Measurements from ENCODE around the gene WDR72.
"Not testable (repeated sequence)": the region's sequence is repeated elsewhere in the genome, so short reads cannot be mapped to it uniquely, and the experiment has no call there.

Gene WDR72

DNA sequence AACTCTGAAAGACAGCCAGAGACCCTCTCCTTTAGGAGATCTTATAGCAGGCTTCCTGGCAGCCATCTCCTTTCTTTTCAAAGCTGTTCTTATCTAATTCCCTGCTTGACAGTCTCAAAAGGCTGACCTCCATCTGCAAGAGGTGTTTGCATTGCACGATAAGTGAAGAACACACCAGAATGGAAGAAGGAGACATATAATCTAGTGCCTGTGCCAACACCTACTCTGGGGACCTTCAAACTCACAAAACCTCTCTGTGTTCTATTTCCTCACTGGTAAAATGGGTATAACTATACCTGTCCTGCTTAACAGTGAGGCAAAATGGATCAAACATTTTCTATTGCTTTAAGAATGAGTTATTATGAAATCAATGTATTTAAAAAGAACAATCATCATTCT is 65.0 kb downstream of the WDR72 start:
- H3K9ac ChIP-seq (ENCODE audit: low read depth, low read length), result no peak overlapping the region
- no peaks in the 10 kb centered on the region for H3K27me3 ChIP-seq (ENCODE audit: control insufficient read depth, insufficient read depth, low read length)
- H3K36me3 ChIP-seq (ENCODE audit: insufficient read depth, low read length), result no peaks in the 10 kb centered on the region
- H3K4me3 ChIP-seq (ENCODE audit: low read length), result no peak overlapping the region
- H3K4me1 ChIP-seq (ENCODE audit: control insufficient read depth, insufficient read depth, low read length), result no peaks in the 10 kb centered on the region
- no peaks in the 10 kb centered on the region for H3K9me3 ChIP-seq (replicated peaks; ENCODE audit: low read length)
- no peak overlapping the region for H3K4me2 ChIP-seq (ENCODE audit: low read length)

GRCh38 chr15:53693729-53694475 is 65.6 kb downstream of the WDR72 start:
- Histone ChIP-seq H3K4me3 (ENCODE audit: low read length) (no peak overlapping the region), H3K36me3 (ENCODE audit: insufficient read depth, low read length) (no peaks in the 10 kb centered on the region), H3K4me1 (ENCODE audit: control insufficient read depth, insufficient read depth, low read length) (no peaks in the 10 kb centered on the region), H3K4me2 (ENCODE audit: low read length) (no peak overlapping the region), H3K27me3 (ENCODE audit: control insufficient read depth, insufficient read depth, low read length) (no peaks in the 10 kb centered on the region), H3K9me3 (replicated peaks; ENCODE audit: low read length) (no peaks in the 10 kb centered on the region), H3K9ac (ENCODE audit: low read depth, low read length) (no peak overlapping the region)

DNA sequence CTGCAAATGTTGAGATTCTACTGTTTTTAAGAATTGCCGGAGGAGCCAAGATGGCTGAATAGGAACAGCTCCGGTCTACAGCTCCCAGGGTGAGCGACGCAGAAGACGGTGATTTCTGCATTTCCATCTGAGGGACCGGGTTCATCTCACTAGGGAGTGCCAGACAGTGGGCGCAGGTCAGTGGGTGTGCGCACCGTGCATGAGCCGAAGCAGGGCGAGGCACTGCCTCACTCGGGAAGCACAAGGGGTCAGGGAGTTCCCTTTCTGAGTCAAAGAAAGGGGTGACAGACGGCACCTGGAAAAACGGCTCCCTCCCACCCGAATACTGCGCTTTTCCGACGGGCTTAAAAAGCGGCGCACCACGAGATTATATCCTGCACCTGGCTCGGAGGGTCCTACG is 75.3 kb downstream of the WDR72 start:
- H3K36me3 ChIP-seq (ENCODE audit: insufficient read depth, low read length); H3K4me3 ChIP-seq (ENCODE audit: low read length); H3K9ac ChIP-seq (ENCODE audit: low read depth, low read length); H3K27me3 ChIP-seq (ENCODE audit: control insufficient read depth, insufficient read depth, low read length); H3K4me1 ChIP-seq (ENCODE audit: control insufficient read depth, insufficient read depth, low read length); H3K9me3 ChIP-seq (replicated peaks; ENCODE audit: low read length); H3K4me2 ChIP-seq (ENCODE audit: low read length): not testable (repeated sequence)

DNA sequence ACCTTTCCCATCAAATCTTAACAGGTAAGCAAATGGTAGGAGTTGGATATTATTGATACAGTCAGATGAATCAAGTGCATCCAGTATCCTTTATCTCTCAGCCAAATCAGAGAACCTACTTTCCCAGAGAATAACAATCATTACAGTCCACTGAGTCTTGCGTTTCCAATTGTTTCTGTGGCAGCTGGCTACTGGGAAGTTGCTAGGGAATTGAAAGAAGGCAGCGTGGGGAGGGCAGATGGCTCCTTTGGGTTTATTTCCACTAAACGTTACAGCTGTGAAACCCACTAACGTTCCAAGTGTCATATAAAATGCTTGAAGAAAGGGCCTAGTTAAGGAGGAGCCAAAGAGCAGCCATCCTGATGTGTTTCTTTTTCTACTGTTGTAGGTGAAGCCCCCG is 78.4 kb downstream of the WDR72 start:
- H3K27me3 ChIP-seq (ENCODE audit: control insufficient read depth, insufficient read depth, low read length), result no peaks in the 10 kb centered on the region
- no peak overlapping the region for H3K9ac ChIP-seq (ENCODE audit: low read depth, low read length)
- H3K9me3 ChIP-seq (replicated peaks; ENCODE audit: low read length), result peaks cover 5% of the 10 kb centered on the region
- H3K4me2 ChIP-seq (ENCODE audit: low read length), result no peak overlapping the region
- H3K4me1 ChIP-seq (ENCODE audit: control insufficient read depth, insufficient read depth, low read length), result no peaks in the 10 kb centered on the region
- no peaks in the 10 kb centered on the region for H3K36me3 ChIP-seq (ENCODE audit: insufficient read depth, low read length)
- H3K4me3 ChIP-seq (ENCODE audit: low read length), result no peak overlapping the region

- Histone ChIP-seq H3K4me3 (ENCODE audit: low read length) (no peak overlapping the region), H3K27me3 (ENCODE audit: control insufficient read depth, insufficient read depth, low read length) (no peaks in the 10 kb centered on the region), H3K9ac (ENCODE audit: low read depth, low read length) (no peak overlapping the region), H3K4me1 (ENCODE audit: control insufficient read depth, insufficient read depth, low read length) (no peaks in the 10 kb centered on the region), H3K36me3 (ENCODE audit: insufficient read depth, low read length) (no peaks in the 10 kb centered on the region), H3K9me3 (replicated peaks; ENCODE audit: low read length) (peaks cover 5% of the 10 kb centered on the region), H3K4me2 (ENCODE audit: low read length) (no peak overlapping the region)
Observed at GRCh38 chr15:53675832-53676231, 83.6 kb downstream of the WDR72 start.

DNA sequence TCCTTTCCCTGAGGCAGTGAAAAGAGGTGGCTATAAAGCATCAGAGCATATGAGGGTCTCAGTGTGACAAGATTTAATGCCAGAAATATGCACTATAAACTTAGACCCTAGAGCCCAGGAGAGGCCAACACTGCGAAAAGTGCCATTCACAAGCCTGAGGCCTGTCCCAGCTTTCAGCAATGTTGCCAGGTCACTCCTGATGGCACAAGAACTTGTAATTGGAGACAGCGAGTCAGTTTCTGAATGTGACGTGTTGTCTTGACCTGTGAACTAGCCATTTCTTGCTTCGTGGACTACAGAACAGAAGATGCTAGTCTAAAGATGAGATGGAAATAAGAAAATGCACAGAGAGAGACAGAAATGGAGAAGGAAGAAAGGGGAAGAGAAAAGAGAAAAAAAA is 87.9 kb downstream of the WDR72 start:
- H3K9me3 ChIP-seq (replicated peaks; ENCODE audit: low read length), result no peaks in the 10 kb centered on the region
- H3K27me3 ChIP-seq (ENCODE audit: control insufficient read depth, insufficient read depth, low read length), result no peaks in the 10 kb centered on the region
- H3K4me3 ChIP-seq (ENCODE audit: low read length), result no peak overlapping the region
- H3K36me3 ChIP-seq (ENCODE audit: insufficient read depth, low read length), result no peaks in the 10 kb centered on the region
- no peak overlapping the region for H3K9ac ChIP-seq (ENCODE audit: low read depth, low read length)
- no peak overlapping the region for H3K4me2 ChIP-seq (ENCODE audit: low read length)
- no peaks in the 10 kb centered on the region for H3K4me1 ChIP-seq (ENCODE audit: control insufficient read depth, insufficient read depth, low read length)

DNA sequence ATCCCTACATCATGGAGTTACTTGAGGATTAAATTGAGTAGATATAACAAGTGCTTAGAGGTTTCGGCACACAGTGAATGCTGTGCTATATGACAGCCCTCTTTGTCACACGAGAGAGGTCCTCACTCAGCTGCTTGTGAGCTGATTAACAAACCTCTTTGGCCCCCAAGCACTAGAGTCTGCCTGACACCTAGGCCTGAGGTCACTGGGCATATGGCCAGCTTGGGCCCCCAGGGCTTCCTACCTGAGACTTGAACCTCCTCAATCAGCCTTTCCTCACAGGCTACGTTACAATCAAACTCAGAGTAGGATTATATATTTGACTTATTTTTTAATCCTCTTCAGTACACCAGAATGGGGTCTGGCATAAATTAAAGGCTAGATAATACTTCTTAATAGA is 88.8 kb downstream of the WDR72 start:
- Histone ChIP-seq H3K9me3 (replicated peaks; ENCODE audit: low read length) (no peaks in the 10 kb centered on the region), H3K4me3 (ENCODE audit: low read length) (no peak overlapping the region), H3K9ac (ENCODE audit: low read depth, low read length) (no peak overlapping the region), H3K4me2 (ENCODE audit: low read length) (no peak overlapping the region), H3K27me3 (ENCODE audit: control insufficient read depth, insufficient read depth, low read length) (no peaks in the 10 kb centered on the region), H3K4me1 (ENCODE audit: control insufficient read depth, insufficient read depth, low read length) (no peaks in the 10 kb centered on the region), H3K36me3 (ENCODE audit: insufficient read depth, low read length) (no peaks in the 10 kb centered on the region)

DNA sequence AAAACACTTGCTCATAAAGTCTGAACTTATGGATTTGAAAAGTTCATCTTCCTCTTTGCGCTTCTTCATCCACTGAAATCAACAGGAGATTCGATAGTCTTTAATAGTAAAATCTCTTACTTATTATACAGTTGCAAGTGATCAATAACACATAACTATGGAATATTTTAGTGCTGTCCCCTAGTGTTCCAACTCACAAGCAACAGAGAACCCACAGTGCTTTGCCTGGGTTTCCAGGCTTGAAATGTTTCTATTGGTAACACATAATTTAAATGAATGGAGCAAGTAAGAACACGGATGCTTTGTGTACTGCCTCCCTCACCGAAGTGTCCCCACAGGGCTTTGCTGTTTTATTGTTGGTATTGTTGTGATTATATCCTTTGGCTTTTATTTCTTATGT is 93.5 kb downstream of the WDR72 start:
- H3K36me3 ChIP-seq (ENCODE audit: insufficient read depth, low read length), result no peaks in the 10 kb centered on the region
- H3K27me3 ChIP-seq (ENCODE audit: control insufficient read depth, insufficient read depth, low read length), result no peaks in the 10 kb centered on the region

DNA sequence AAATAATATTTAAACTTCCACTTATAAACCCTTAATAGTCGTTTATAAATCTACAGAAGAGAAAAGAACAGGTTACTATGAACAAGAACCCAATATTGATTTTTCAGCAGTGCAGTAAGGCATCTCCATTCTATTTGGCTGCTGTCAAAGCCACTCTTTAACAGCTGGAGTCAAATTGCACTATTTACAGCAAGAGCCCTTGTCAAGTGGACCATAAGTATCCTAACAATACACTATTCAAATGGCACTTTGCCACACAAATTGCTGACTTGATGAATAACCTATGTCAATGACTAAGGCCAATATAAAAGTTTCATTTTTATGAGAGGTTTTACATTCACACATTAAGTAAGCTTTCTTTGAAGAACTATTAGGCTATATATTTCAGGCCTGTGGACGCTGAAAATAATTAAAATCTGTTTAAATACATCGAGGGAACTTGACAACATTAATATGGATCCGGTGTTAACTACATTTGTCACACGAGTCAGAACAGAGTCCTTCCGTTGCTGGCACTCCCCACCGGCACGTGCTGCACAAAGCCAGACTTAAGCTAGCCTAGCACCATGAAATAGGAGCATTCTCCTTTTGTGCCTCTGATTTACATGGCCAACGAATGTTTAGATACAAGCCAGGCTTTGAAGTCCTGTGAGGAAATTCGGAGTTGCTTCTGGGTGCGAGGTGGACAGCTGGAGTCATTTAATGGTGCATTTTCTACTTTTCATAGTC is 100.5 kb downstream of the WDR72 start:
- Histone ChIP-seq H3K27me3 (ENCODE audit: control insufficient read depth, insufficient read depth, low read length) (no peaks in the 10 kb centered on the region), H3K4me3 (ENCODE audit: low read length) (no peak overlapping the region), H3K9ac (ENCODE audit: low read depth, low read length) (no peak overlapping the region), H3K4me2 (ENCODE audit: low read length) (no peak overlapping the region), H3K4me1 (ENCODE audit: control insufficient read depth, insufficient read depth, low read length) (no peaks in the 10 kb centered on the region), H3K9me3 (replicated peaks; ENCODE audit: low read length) (no peaks in the 10 kb centered on the region), H3K36me3 (ENCODE audit: insufficient read depth, low read length) (no peaks in the 10 kb centered on the region)

More for the DNA sequence above, 93.5 kb downstream of the WDR72 start:
- no peak overlapping the region for H3K4me3 ChIP-seq (ENCODE audit: low read length)
- H3K4me1 ChIP-seq (ENCODE audit: control insufficient read depth, insufficient read depth, low read length), result no peaks in the 10 kb centered on the region
- H3K4me2 ChIP-seq (ENCODE audit: low read length), result no peak overlapping the region
- H3K9me3 ChIP-seq (replicated peaks; ENCODE audit: low read length), result peaks cover 2% of the 10 kb centered on the region
- no peak overlapping the region for H3K9ac ChIP-seq (ENCODE audit: low read depth, low read length)

- Histone ChIP-seq H3K4me1 (ENCODE audit: control insufficient read depth, insufficient read depth, low read length) (no peaks in the 10 kb centered on the region), H3K9ac (ENCODE audit: low read depth, low read length) (no peak overlapping the region), H3K9me3 (replicated peaks; ENCODE audit: low read length) (no peaks in the 10 kb centered on the region), H3K27me3 (ENCODE audit: control insufficient read depth, insufficient read depth, low read length) (no peaks in the 10 kb centered on the region), H3K4me2 (ENCODE audit: low read length) (no peak overlapping the region), H3K36me3 (ENCODE audit: insufficient read depth, low read length) (no peaks in the 10 kb centered on the region), H3K4me3 (ENCODE audit: low read length) (no peak overlapping the region)
Observed at GRCh38 chr15:53658255-53658654, 101.2 kb downstream of the WDR72 start.

DNA sequence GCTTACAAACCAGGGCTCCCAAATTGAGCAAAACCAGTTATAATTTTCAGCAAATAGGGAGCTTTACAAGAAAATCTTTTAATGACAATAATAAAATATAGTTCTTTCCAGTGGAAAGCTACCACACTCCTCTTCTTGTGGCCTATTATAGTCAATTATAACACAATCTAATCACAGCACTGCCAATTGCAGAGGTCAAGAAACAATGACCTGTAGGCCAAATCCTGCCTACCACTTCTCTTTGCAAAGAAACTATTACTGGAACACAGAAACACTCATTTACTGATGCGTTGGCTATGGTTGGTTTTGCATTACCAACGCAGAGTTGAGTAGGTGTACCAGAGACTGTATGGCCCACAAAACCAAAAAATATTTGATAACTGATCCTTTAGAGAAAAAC is 110.5 kb downstream of the WDR72 start:
- Histone ChIP-seq H3K36me3 (ENCODE audit: insufficient read depth, low read length) (no peaks in the 10 kb centered on the region), H3K9me3 (replicated peaks; ENCODE audit: low read length) (no peaks in the 10 kb centered on the region), H3K4me3 (ENCODE audit: low read length) (no peak overlapping the region), H3K4me1 (ENCODE audit: control insufficient read depth, insufficient read depth, low read length) (no peaks in the 10 kb centered on the region), H3K9ac (ENCODE audit: low read depth, low read length) (no peak overlapping the region), H3K4me2 (ENCODE audit: low read length) (no peak overlapping the region), H3K27me3 (ENCODE audit: control insufficient read depth, insufficient read depth, low read length) (no peaks in the 10 kb centered on the region)

DNA sequence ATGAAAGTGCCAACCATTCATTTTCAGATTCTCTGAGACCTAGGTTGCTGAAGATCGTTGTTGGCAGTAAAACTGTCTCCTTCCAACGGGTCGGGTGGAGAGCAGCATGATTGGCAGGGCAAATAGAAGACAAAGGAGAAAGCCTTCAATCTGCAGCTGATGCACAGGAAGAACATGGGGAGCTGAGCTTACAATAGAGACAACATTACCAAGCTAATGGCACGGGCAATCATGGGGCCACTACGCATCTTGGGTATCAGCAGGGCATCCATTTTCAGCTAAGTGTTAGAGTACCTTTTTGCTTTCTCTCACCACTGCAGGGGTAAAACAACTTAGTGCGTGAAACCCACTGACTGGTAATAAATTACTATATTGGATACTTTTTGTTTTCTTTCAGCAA is 114.8 kb downstream of the WDR72 start:
- Histone ChIP-seq H3K4me3 (ENCODE audit: low read length) (no peak overlapping the region), H3K4me2 (ENCODE audit: low read length) (no peak overlapping the region), H3K36me3 (ENCODE audit: insufficient read depth, low read length) (no peaks in the 10 kb centered on the region), H3K27me3 (ENCODE audit: control insufficient read depth, insufficient read depth, low read length) (no peaks in the 10 kb centered on the region), H3K4me1 (ENCODE audit: control insufficient read depth, insufficient read depth, low read length) (no peaks in the 10 kb centered on the region), H3K9me3 (replicated peaks; ENCODE audit: low read length) (no peaks in the 10 kb centered on the region), H3K9ac (ENCODE audit: low read depth, low read length) (no peak overlapping the region)
